Kasumi-1 (cell line): ENCODE data around the gene IARS1.

Experiments
- DNase-seq, 2 experiments: peaks; one replicate each; lab custom pipeline; 2025; lab: John Stamatoyannopoulos, UW

IARS1 gene

GRCh38 chr9:92293452-92294296 lies at the start of gene IARS1:
IARS1 (minus strand) TSS chr9:92293697; CDS start chr9:92289419, 4,278 bp downstream.
- DNase-seq, result peak; percentile 93 to 96

DNA sequence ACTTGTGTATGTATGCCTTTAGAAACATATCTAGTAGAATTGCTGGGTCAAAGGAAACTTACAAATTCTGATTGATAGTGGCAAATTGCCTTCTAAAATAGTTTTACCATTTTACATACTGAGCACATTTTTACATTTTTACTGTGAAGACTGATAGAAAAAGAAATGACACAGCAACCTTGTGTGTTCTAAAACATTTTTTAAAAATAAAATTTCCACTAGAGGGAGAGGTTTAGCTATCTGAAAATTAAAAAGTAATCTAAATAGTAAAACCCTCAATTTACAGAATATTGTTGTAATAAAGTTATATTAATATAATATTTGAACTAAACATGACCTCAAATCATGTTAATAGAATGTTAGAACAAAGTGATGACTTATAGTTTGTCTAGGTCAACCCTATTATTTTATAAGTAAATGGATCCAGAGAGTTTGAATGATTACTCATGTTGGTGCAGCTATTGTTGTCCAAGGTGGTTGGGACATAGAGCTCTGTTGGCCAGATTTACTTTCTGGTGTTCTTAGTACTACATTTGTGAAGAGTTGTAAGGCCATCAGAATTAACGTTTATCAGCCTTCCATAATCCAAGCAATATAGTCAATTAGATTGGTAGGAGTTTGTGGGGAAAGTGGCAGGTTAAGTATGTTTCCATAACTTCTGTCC lies 49.5 kb upstream of the IARS1 start:
- DNase-seq, result peak; percentile 20 to 39

DNA sequence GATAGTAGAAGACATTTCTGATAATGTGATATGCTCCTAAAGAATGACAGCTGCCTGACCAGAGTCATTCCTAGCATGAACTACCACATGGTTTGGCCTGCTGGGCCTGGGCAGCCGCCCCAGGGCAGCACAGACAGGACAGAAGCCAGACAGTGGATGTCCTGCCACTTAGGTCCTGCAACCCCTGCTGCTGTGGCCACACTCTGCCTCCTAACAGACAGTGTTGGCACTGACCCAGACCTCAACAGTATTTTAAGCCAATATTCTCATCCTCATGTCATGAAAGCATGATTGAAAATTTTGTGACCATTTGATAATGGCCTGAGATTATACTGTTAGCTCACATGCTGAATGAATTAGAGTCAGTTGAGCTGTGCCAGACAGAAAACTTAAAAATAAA lies 48.1 kb upstream of the IARS1 start:
- DNase-seq, result no peak

DNA sequence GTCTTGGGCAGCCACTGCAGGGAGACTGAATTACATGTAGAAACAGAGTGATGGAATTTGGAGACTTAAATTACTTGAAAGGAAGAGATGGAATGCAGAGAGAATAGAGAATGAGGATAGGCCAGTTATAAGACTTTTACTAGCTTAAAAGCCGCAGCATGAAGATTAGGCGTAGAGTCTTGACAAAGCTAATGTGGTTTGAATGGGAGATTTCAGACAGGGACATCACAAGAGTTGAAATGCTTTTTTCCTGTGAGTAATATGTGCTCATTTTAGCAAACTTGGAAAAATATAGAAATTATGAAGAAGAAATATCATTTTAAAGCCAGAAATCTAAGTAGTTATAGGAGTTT lies 39.8 kb upstream of the IARS1 start:
- no peak for DNase-seq

DNA sequence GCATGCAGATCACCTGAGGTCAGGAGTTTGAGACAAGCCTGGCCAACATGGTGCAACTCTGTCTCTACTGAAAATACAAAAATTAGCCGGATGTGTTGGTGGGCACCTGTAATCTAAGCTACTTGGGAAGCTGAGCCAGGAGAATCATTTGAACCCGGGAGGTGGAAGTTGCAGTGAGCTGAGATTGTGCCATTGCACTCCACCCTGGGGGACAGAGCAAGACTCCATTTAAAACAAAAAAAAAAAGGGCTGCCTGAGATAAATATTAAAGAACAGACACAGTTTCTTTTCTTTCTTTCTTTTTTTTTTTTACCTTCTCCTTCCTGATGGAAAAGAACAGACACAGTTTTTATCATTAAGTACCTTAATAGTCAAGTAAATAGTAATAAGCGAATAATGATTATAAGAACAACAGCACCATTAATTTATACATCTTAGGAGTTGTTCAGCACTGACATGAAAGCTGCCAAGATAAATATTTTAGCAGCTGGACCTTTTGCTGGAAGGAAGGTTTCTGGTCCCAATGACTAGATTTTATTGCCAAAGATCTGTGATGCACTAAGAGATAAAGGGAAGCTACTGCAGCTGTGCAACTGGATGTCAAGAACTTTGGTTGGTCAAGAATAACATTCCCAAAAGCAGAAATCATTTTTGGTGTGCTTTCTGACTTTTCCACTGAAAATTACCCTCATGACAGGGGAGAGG lies 39.2 kb upstream of the IARS1 start:
- no peak for DNase-seq

DNA sequence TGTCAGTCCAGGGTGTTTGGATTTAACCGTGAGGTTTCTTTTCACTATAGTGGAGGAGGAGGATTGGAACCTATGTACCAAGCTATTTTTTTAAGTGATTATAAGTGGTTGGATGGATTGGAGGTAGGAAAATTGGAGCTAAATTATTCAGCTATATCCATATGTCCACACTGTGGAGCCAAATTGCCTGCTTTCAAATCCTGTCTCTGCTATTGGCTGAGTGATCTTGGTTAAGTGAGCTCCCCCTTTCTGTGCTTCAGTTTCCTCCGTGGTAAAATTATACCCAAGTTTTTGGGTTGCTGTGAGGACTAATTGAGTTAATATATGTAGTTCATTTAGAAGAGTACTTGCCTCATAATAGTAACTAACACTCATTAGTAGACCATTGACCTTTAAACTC lies 34.7 kb upstream of the IARS1 start:
- peak; percentile 55 to 75 for DNase-seq

- DNase-seq, result no peak
Observed at GRCh38 chr9:92327283-92327850, 33.9 kb upstream of the IARS1 start.

GRCh38 chr9:92325991-92326500 lies 32.5 kb upstream of the IARS1 start:
- DNase-seq, result peak; percentile 49 to 55

- DNase-seq, result peak; percentile 95 to 97
Observed at GRCh38 chr9:92325269-92325990, 31.9 kb upstream of the IARS1 start, which contains the start of the genes CENPP and NOL8. CENPP (plus strand) TSS chr9:92325953. NOL8 (minus strand) TSS chr9:92325350; CDS start chr9:92324161, 1,189 bp downstream.

GRCh38 chr9:92324889-92325268 lies 31.4 kb upstream of the IARS1 start:
- DNase-seq, result no peak

- DNase-seq, result peak; percentile 26 to 38
Observed at GRCh38 chr9:92324431-92324830, 30.9 kb upstream of the IARS1 start.

DNA sequence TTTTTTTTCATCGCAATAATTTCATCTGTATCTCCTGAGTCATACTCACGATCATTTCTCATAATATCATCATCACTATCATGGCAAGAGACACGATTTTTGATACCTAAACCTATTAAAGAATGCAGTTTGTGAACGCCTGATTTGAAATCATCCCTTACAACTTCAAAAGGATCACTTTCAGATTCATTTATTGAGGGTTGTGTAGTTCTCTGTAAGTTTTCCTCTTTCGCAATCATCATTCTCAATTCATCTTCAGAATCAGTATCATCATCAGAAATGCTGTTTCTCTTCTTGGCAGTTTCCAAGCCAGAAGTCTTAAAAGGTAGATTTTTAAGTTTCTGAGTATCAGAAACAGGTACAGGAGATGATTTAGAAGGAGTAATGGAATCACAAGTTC lies 22.0 kb upstream of the IARS1 start:
- DNase-seq, result no peak

- DNase-seq, result no peak
Observed at GRCh38 chr9:92313624-92314012, 20.1 kb upstream of the IARS1 start.

DNA sequence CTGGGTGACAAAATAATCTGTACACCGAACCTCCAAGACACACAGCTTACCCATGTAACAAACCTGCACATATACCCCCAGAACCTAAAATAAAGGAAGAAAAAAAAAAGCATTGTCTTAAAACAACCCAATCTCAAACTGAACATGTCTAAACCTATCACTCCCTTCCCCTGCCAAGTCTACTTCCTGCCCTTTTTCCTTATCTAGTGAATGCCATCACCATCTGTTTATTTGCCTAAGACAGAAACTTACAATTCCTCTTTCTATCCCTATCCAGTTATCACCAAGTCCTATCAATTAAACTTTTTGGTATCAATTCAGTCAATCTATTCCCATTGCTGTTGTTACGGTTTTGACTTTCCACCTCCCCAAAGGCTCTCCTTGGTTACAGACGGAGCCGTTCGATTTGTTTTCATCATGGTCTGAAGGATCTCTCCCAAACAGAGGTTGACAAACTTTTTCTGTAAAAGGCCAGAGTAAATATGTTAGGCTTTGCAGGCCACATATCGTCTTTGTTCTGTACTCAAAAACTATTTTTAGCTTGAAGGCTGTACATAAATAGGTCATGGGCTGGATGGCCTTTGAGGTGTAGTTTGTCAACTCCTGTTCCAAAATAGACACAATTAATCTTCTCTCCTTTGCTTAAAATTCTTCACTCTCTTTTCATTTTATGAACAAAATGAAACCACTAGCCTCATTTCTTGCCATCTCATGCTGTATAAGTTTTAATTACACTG lies 19.6 kb upstream of the IARS1 start:
- DNase-seq, result no peak

GRCh38 chr9:92310562-92310961 lies 17.1 kb upstream of the IARS1 start:
- no peak for DNase-seq

GRCh38 chr9:92308893-92309292 lies 15.4 kb upstream of the IARS1 start:
- DNase-seq, result no peak

DNA sequence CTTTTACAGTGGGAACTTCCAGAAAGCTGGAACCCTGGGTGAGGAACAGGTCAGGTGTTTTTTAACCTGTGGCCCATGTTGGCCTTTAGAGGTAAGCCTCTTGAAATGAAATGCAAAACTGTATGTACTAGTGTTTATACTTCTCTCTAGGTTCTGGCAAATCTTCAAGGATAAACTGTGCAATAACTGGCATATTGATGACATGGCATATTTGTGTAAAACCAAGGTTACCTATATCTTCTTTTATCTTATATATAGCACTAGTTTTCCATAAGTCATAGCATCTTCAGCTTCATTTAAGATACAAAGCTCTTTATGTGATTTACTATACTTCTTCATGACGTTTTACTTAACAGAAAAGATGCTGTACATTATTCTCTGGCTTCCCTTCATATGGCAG lies 7.4 kb upstream of the IARS1 start:
- DNase-seq, result no peak

- DNase-seq, result peak; percentile 40 to 52
Observed at GRCh38 chr9:92299116-92299515, 5.6 kb upstream of the IARS1 start.

- DNase-seq, result no peak
Observed at GRCh38 chr9:92298036-92298435, 4.5 kb upstream of the IARS1 start.

GRCh38 chr9:92297611-92298010 lies 4.1 kb upstream of the IARS1 start:
- no peak for DNase-seq

DNA sequence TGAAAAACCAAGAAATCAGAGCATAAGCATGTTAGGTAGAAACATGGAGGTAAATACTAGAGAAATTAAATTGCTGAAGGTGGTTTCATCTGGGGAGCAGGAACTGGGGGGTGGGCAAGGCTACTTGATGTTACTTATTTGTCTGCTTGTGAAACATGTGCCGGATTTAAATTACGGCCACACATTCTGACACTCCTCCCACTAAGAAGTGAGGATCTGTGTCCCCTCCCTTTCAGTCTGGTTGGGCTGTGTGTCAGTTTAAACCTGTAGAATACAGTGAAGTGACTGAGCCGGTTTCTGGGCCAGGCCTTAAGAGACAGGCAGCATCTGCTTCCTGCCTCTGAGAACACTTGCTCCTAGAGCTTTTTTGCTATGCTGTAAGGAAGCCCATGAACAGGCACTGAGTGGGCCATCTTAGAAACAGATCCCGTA lies 2.3 kb upstream of the IARS1 start:
- DNase-seq, result peak; percentile 98 to 99
